K562 (cell line): ENCODE data around the gene RSPH6A. TPM values are rescaled to one million over a fixed set of nuclear protein-coding genes. Genes with fewer than 3 reads are reported as not detected.
A peak's percentile ranks its signal among the peaks of the same experiment; 100 is the strongest.

ENCODE experiments used
- ATAC-seq: fragments of 200-7000 bp; cut with Tn5 transposase; 3 replicates; pipeline ENCODE4 v1.9.1; 2020; ENCODE audit warnings: moderate library complexity
- BruUV-seq: library from RNA; stranded (reverse); fragments of 400-500 nt; replicated peaks from 2 replicates; lab custom pipeline; 2021; lab: Mats Ljungman, UMichigan
- CTCF ChIA-PET: fragments of 300-600 bp; formaldehyde crosslinking; extraction: SDS; loops from one replicate; lab custom pipeline; 2021; ENCODE audit warnings: low intra/inter-chr PET ratio; lab: Yijun Ruan, JAX
- POLR2A ChIA-PET: fragments of 300-600, 350-650 bp; sonication (Branson Sonifier 250); formaldehyde crosslinking; extraction: SDS; loops from one replicate; lab custom pipeline; 2021; ENCODE audit warnings: antibody characterized with exemption, inconsistent platforms; lab: Yijun Ruan, JAX
- DNase-seq, 4 experiments: peaks; one replicate each; pipeline versions ENCODE4 v3.0.0 to v3.0.0-alpha.2; 2011 to 2018; ENCODE audit warnings: low spot score in 3 of 4, mixed read lengths in 3 of 4; ENCODE audit errors: extremely low read depth in 1 of 4
- FAIRE-seq: peaks from 2 replicates; lab custom pipeline; 2011; peaks lifted over from hg19 to GRCh38; lab: Jason Lieb, UNC
- H2AFZ ChIP-seq: 2 replicates; pipeline ENCODE4 v1.6.0; 2011; ENCODE audit warnings: low read depth, low read length, control low read depth, inconsistent platforms
- H3K27ac ChIP-seq: fragments of 200-600 bp; 3 replicates; pipeline ENCODE4 v1.8.0; 2011; ENCODE audit warnings: low read depth, mild to moderate bottlenecking, control low read depth, inconsistent platforms, low read length, moderate library complexity, mixed read lengths; ENCODE audit errors: extremely low read depth
- H3K27me3 ChIP-seq, 2 experiments: fragments of 300-600 bp in 1 of 2; 2 replicates in 1 of 2; 3 replicates in 1 of 2; pipeline versions ENCODE4 v1.6.0 to v1.8.0; 2011; ENCODE audit warnings: inconsistent platforms in 2 of 2, low read length in 2 of 2, mild to moderate bottlenecking in 1 of 2, mixed read lengths in 1 of 2, moderate library complexity in 1 of 2; ENCODE audit not compliant: control insufficient read depth in 2 of 2, insufficient read depth in 2 of 2
- H3K36me3 ChIP-seq: fragments of 300-600 bp; 3 replicates; pipeline ENCODE4 v1.8.0; 2011; ENCODE audit warnings: mild to moderate bottlenecking, low read length, inconsistent platforms; ENCODE audit not compliant: control insufficient read depth, insufficient read depth
- H3K4me1 ChIP-seq, 2 experiments: fragments of 200-600 bp in 1 of 2; replicated peaks in 1 of 2; 2 replicates in 1 of 2; 3 replicates in 1 of 2; pipeline versions ENCODE4 v1.5.1 to v1.8.0; 2011; ENCODE audit warnings: inconsistent platforms in 2 of 2, low read length in 2 of 2, mild to moderate bottlenecking in 1 of 2, mixed read lengths in 1 of 2, moderate library complexity in 1 of 2; ENCODE audit not compliant: control insufficient read depth in 2 of 2, insufficient read depth in 2 of 2
- H3K4me2 ChIP-seq: 2 replicates; pipeline ENCODE4 v1.6.1; 2011; ENCODE audit warnings: low read length, control low read depth, inconsistent platforms, mixed read lengths; ENCODE audit not compliant: insufficient read depth
- H3K4me3 ChIP-seq: fragments of 200-600 bp; sonication (generic), shearing (Covaris generic); 2 replicates; pipeline ENCODE4 v1.5.1; 2016; ENCODE audit warnings: control low read depth, inconsistent platforms
- H3K79me2 ChIP-seq: fragments of 200-600 bp; 3 replicates; pipeline ENCODE4 v1.8.0; 2011; ENCODE audit warnings: low read length, inconsistent platforms; ENCODE audit not compliant: control insufficient read depth, insufficient read depth
- H3K9ac ChIP-seq, 2 experiments: 2 replicates each; pipeline versions ENCODE4 v1.6.0 to v1.6.1; 2011; ENCODE audit warnings: low read depth in 2 of 2, low read length in 2 of 2, control low read depth in 1 of 2, inconsistent platforms in 1 of 2, mild to moderate bottlenecking in 1 of 2, mixed read lengths in 1 of 2; ENCODE audit not compliant: insufficient read depth in 1 of 2
- H3K9me1 ChIP-seq: one replicate; pipeline ENCODE4 v1.6.0; 2011; ENCODE audit warnings: inconsistent platforms, mild to moderate bottlenecking, low read length, moderate library complexity; ENCODE audit not compliant: control insufficient read depth, insufficient read depth
- H3K9me3 ChIP-seq: replicated peaks from 2 replicates; pipeline ENCODE4 v1.5.1; 2011; ENCODE audit warnings: low read depth, low read length, inconsistent platforms; ENCODE audit not compliant: control insufficient read depth, insufficient read depth
- H4K20me1 ChIP-seq: replicated peaks from 2 replicates; pipeline ENCODE4 v1.6.1; 2011; ENCODE audit warnings: low read length, inconsistent platforms, mixed read lengths; ENCODE audit not compliant: control insufficient read depth, insufficient read depth
- ADNP ChIP-seq: fragments of 200-800 bp; sonication (Bioruptor generic); IDR thresholded peaks from 2 replicates; pipeline ENCODE4 v1.6.1; 2016; ENCODE audit warnings: missing genetic modification characterization, missing compliant biosample characterization
- ARNT ChIP-seq, 2 experiments: fragments of 450-650 bp; IDR thresholded peaks; 2 replicates each; pipeline ENCODE4 v1.6.1; 2016; ENCODE audit warnings: mild to moderate bottlenecking in 1 of 2
- C11orf30 ChIP-seq: fragments of 450-650 bp; IDR thresholded peaks from 2 replicates; pipeline ENCODE4 v1.6.1; 2016; ENCODE audit warnings: low read depth, mild to moderate bottlenecking
- EGR1 ChIP-seq: fragments of 450-650 bp; conservative IDR thresholded peaks from 2 replicates; pipeline ENCODE4 v1.6.1; 2017; ENCODE audit warnings: mild to moderate bottlenecking
- EHMT2 ChIP-seq: fragments of 450-650 bp; IDR thresholded peaks from 2 replicates; pipeline ENCODE4 v1.6.1; 2018; ENCODE audit warnings: antibody characterized with exemption
- EP300 ChIP-seq: IDR thresholded peaks from 2 replicates; pipeline ENCODE4 v1.6.1; 2012; ENCODE audit warnings: low read length, improper control_type of control experiment
- FOXA1 ChIP-seq: fragments of 450-650 bp; IDR thresholded peaks from 2 replicates; pipeline ENCODE4 v1.6.1; 2016; ENCODE audit warnings: mild to moderate bottlenecking, borderline replicate concordance
- HCFC1 ChIP-seq: IDR thresholded peaks from 2 replicates; pipeline ENCODE4 v1.6.1; 2012; ENCODE audit warnings: low read depth, low read length, improper control_type of control experiment
- MEIS2 ChIP-seq: fragments of 450-650 bp; IDR thresholded peaks from 2 replicates; pipeline ENCODE4 v1.6.1; 2014; ENCODE audit warnings: mild to moderate bottlenecking; ENCODE audit not compliant: partially characterized antibody
- NFE2 ChIP-seq: IDR thresholded peaks from 2 replicates; pipeline ENCODE4 v1.6.1; 2014; ENCODE audit warnings: antibody characterized with exemption, low read depth
- NFE2L1 ChIP-seq: fragments of 450-650 bp; IDR thresholded peaks from 2 replicates; pipeline ENCODE4 v1.6.1; 2016; ENCODE audit warnings: missing genetic modification characterization, low read depth, mild to moderate bottlenecking, missing compliant biosample characterization, moderate library complexity, borderline replicate concordance
- NR3C1 ChIP-seq: sonication (generic); formaldehyde crosslinking; IDR thresholded peaks from 2 replicates; pipeline ENCODE4 v1.8.1; 2022; ENCODE audit warnings: missing genetic modification reagents
- PTTG1 ChIP-seq: fragments of 450-650 bp; IDR thresholded peaks from 2 replicates; pipeline ENCODE4 v1.6.1; 2016; ENCODE audit warnings: low read depth, mild to moderate bottlenecking, missing genetic modification characterization, missing compliant biosample characterization
- SETDB1 ChIP-seq: IDR thresholded peaks from one replicate; pipeline ENCODE4 v1.6.1; 2012; ENCODE audit warnings: low read length, control low read depth, inconsistent platforms
- SFPQ ChIP-seq: fragments of 200-400 bp; formaldehyde crosslinking; IDR thresholded peaks from 2 replicates; pipeline ENCODE4 v1.6.1; 2017; ENCODE audit warnings: mild to moderate bottlenecking, low read depth, low read length, moderate library complexity
- THRAP3 ChIP-seq: fragments of 450-650 bp; IDR thresholded peaks from 2 replicates; pipeline ENCODE4 v1.6.1; 2016; ENCODE audit warnings: mild to moderate bottlenecking, inconsistent platforms, borderline replicate concordance
- ZNF311 ChIP-seq: fragments of 250-450 bp; sonication (Bioruptor Pico); IDR thresholded peaks from 2 replicates; pipeline ENCODE4 v1.4.0; 2020; ENCODE audit warnings: mild to moderate bottlenecking, moderate library complexity
- ZNF384 ChIP-seq: IDR thresholded peaks from 2 replicates; pipeline ENCODE4 v1.6.1; 2012; ENCODE audit warnings: low read depth, low read length, improper control_type of control experiment
- ZNF707 ChIP-seq: fragments of 250-450 bp; sonication (Bioruptor Pico); conservative IDR thresholded peaks from 2 replicates; pipeline ENCODE4 v1.8.0; 2022; ENCODE audit warnings: inconsistent platforms, mild to moderate bottlenecking, moderate library complexity
- WGBS: fragments of 100-300 bp; shearing (Covaris generic); methylation state at CpG from one replicate; pipeline ENCODE4 v1.1.6; 2016; ENCODE audit warnings: low coverage, mixed read lengths; ENCODE audit not compliant: insufficient coverage; ENCODE audit errors: missing lambda C conversion rate; 5-methylcytosine and 5-hydroxymethylcytosine counted together
- in situ Hi-C: fragments of 300-500 bp; cut with MboI; formaldehyde crosslinking; loops from 4 replicates; pipeline ENCODE4 v1.15.0; 2018; ENCODE audit warnings: inconsistent platforms, mixed read lengths
- intact Hi-C: fragments of 100-400 bp; cut with micrococcal nuclease; formaldehyde crosslinking; loops from 2 replicates; pipeline ENCODE4 v1.14.2; 2022
- polyA plus RNA-seq, 8 experiments: library from polyadenylated mRNA; depleted of rRNA in 4 of 8; stranded (reverse) in 5 of 8; unstranded in 3 of 8; fragments of >200 nt; fragmentation: Nextera tagmentation in 2 of 8; fragmentation: Illumina TruSeq in 1 of 8; extraction: Ambion mirVana in 2 of 8; extraction: Trizol in 1 of 8; gene quantifications; 2 replicates each; pipeline versions ENCODE4 v1.2.1 to v1.2.3, GENCODE V29; 2011 to 2014; ENCODE audit warnings: inconsistent platforms in 1 of 8, missing spikeins in 1 of 8
- total RNA-seq, 7 experiments: library from RNA; depleted of rRNA in 6 of 7; stranded (reverse); fragments of >200 nt in 6 of 7; fragmentation: Illumina TruSeq in 2 of 7; extraction: Trizol in 2 of 7; gene quantifications; 2 replicates each; pipeline versions ENCODE4 v1.2.1 to v1.2.3, GENCODE V29; 2011 to 2021; ENCODE audit warnings: low replicate concordance in 1 of 7
- TF ChIP-seq, protein P1 (sequence below): fragments of 250-450 bp; sonication (Bioruptor Pico); IDR thresholded peaks from 2 replicates; pipeline ENCODE4 v1.5.0; 2021
- TF ChIP-seq, protein P2 (sequence below): sonication (generic); formaldehyde crosslinking; IDR thresholded peaks from 2 replicates; pipeline ENCODE4 v1.8.0; 2022; ENCODE audit warnings: mild to moderate bottlenecking, missing genetic modification reagents

The RSPH6A gene
- total and polyA plus RNA-seq, 9 of the 15 experiments (the other 6 are each of a cell fraction or from before 2014, with no cell fraction given), result 0.03 to 0.15 (median 0.07) TPM; not detected in 5

- no TSS peak for BruUV-seq
- peak; percentile 77 for FAIRE-seq
- intact Hi-C loops (loop anchor here (10.0 kb wide), 1 partner anchor 265 kb away; no protein-coding TSS in a partner anchor), in situ Hi-C loops (loop anchor here (10.0 kb wide), 1 partner anchor 195 kb away; no protein-coding TSS in a partner anchor)
- Histone ChIP-seq H3K4me3 (no peak overlapping the region), H3K9me1 (no peaks in the 10 kb centered on the region), H3K9ac (peak overlapping the region; percentile 80 to 86; a peak in 3 of 4 replicates), H3K36me3 (peaks cover 7% of the 10 kb centered on the region; the same call in 2 of the 3 replicates), H3K79me2 (no peaks in the 10 kb centered on the region), H4K20me1 (no peaks in the 10 kb centered on the region), H3K9me3 (no peaks in the 10 kb centered on the region), H3K27me3 (no peaks in the 10 kb centered on the region), H2AFZ (peak overlapping the region; percentile 100), H3K4me2 (peak overlapping the region; percentile 80), H3K27ac (peak overlapping the region; percentile 96), H3K4me1 (peaks cover 13 to 18% of the 10 kb centered on the region in 2 experiments; a peak in 4 of 5 replicates)
- CTCF ChIA-PET, result no interaction called here
- POLR2A ChIA-PET, result interaction anchor here (0.5 to 0.7 kb wide), 3 partner anchors 10 to 57 kb away, joined by 3 read pairs; no protein-coding TSS in a partner anchor
- peak; percentile 72 for ATAC-seq
- DNase-seq, result peak; percentile 48 to 71 (median 52)
- 17% methylated on average over 7 of the region's 7 CpGs for WGBS
- TF ChIP-seq ADNP, result peak; percentile 44; the same call in 1 of the 2 replicates
- TF ChIP-seq ZNF707, result no peak
- 0 out of 2 replicates have a peak, but pooled peaks have one; percentile 15 for TF ChIP-seq ZNF384
- TF ChIP-seq, protein P1, sequence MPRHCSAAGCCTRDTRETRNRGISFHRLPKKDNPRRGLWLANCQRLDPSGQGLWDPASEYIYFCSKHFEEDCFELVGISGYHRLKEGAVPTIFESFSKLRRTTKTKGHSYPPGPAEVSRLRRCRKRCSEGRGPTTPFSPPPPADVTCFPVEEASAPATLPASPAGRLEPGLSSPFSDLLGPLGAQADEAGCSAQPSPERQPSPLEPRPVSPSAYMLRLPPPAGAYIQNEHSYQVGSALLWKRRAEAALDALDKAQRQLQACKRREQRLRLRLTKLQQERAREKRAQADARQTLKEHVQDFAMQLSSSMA (CRISPR knock-in tag), result no peak
- no peak for TF ChIP-seq SETDB1
- peak; percentile 100 for TF ChIP-seq C11orf30
- no peak for TF ChIP-seq ZNF311 (CRISPR knock-in tag)
- TF ChIP-seq NFE2L1 (tag), result peak; percentile 82
- peak; percentile 97 for TF ChIP-seq NFE2
- no peak for TF ChIP-seq EHMT2
- no peak for TF ChIP-seq THRAP3
- TF ChIP-seq FOXA1, result no peak
- TF ChIP-seq ARNT (IDR thresholded peaks at IDR 0.05), result 0 out of 4 replicates have a peak, but pooled peaks of 1 of the 2 experiments have one; percentile 44
- no peak for TF ChIP-seq SFPQ
- no peak for TF ChIP-seq HCFC1
- no peak for TF ChIP-seq MEIS2
- TF ChIP-seq, protein P2, sequence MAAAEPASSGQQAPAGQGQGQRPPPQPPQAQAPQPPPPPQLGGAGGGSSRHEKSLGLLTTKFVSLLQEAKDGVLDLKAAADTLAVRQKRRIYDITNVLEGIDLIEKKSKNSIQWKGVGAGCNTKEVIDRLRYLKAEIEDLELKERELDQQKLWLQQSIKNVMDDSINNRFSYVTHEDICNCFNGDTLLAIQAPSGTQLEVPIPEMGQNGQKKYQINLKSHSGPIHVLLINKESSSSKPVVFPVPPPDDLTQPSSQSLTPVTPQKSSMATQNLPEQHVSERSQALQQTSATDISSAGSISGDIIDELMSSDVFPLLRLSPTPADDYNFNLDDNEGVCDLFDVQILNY (CRISPR knock-in tag), result no peak
- TF ChIP-seq NR3C1 (CRISPR knock-in tag), result no peak
- no peak for TF ChIP-seq EGR1
- TF ChIP-seq PTTG1 (tag), result no peak
- peak; percentile 57 for TF ChIP-seq EP300
Measured at GRCh38 chr19:45809643-45810159, 5.4 kb downstream of the RSPH6A start.
